ENCODE data around the gene MYBBP1A. TPM values are rescaled to one million over a fixed set of nuclear protein-coding genes. Genes with fewer than 3 reads are reported as not detected.

The MYBBP1A gene
- polyA plus RNA-seq, 1 donor = 46.0 TPM

GRCh38 chr17:4573669-4574068 lies 18.5 kb upstream of the MYBBP1A start:
- WGBS (ENCODE audit: insufficient coverage, low lambda C conversion rate) = no CpG with 5 or more reads among the region's 7 CpGs
- no peaks in the 10 kb centered on the region for H3K36me3 ChIP-seq (ENCODE audit: control insufficient read depth, insufficient read depth, low read length)
- no peak for DNase-seq
- H3K4me1 ChIP-seq (ENCODE audit: control insufficient read depth, insufficient read depth, low read length) = peaks cover 15% of the 10 kb centered on the region
- no peak overlapping the region for H3K4me3 ChIP-seq (ENCODE audit: low read length)
- no peaks in the 10 kb centered on the region for H3K27me3 ChIP-seq (ENCODE audit: control insufficient read depth, insufficient read depth, low read length)
- H3K9me3 ChIP-seq (ENCODE audit: control insufficient read depth, low read depth, low read length) = no peaks in the 10 kb centered on the region
- H3K27ac ChIP-seq (ENCODE audit: low read length) = no peak overlapping the region

- 83% methylated on average over 1 of the region's 4 CpGs for WGBS (ENCODE audit: insufficient coverage, low lambda C conversion rate)
- no peak overlapping the region for H3K4me3 ChIP-seq (ENCODE audit: low read length)
Observed at GRCh38 chr17:4573115-4573514, 17.9 kb upstream of the MYBBP1A start.

GRCh38 chr17:4572131-4572530 lies 16.9 kb upstream of the MYBBP1A start:
- no peaks in the 10 kb centered on the region for H3K27me3 ChIP-seq (ENCODE audit: control insufficient read depth, insufficient read depth, low read length)
- peaks cover 14% of the 10 kb centered on the region for H3K4me1 ChIP-seq (ENCODE audit: control insufficient read depth, insufficient read depth, low read length)
- DNase-seq = no peak
- H3K27ac ChIP-seq (ENCODE audit: low read length) = no peak overlapping the region
- no peaks in the 10 kb centered on the region for H3K36me3 ChIP-seq (ENCODE audit: control insufficient read depth, insufficient read depth, low read length)
- no CpG with 5 or more reads among the region's 9 CpGs for WGBS (ENCODE audit: insufficient coverage, low lambda C conversion rate)
- no peaks in the 10 kb centered on the region for H3K9me3 ChIP-seq (ENCODE audit: control insufficient read depth, low read depth, low read length)
- no peak overlapping the region for H3K4me3 ChIP-seq (ENCODE audit: low read length)

More at GRCh38 chr17:4573115-4573514, 17.9 kb upstream of the MYBBP1A start:
- Histone ChIP-seq H3K36me3 (ENCODE audit: control insufficient read depth, insufficient read depth, low read length) (no peaks in the 10 kb centered on the region), H3K27me3 (ENCODE audit: control insufficient read depth, insufficient read depth, low read length) (no peaks in the 10 kb centered on the region), H3K4me1 (ENCODE audit: control insufficient read depth, insufficient read depth, low read length) (peaks cover 18% of the 10 kb centered on the region), H3K27ac (ENCODE audit: low read length) (no peak overlapping the region), H3K9me3 (ENCODE audit: control insufficient read depth, low read depth, low read length) (no peaks in the 10 kb centered on the region)
- no peak for DNase-seq

- Histone ChIP-seq H3K9me3 (ENCODE audit: control insufficient read depth, low read depth, low read length) (no peaks in the 10 kb centered on the region), H3K27me3 (ENCODE audit: control insufficient read depth, insufficient read depth, low read length) (no peaks in the 10 kb centered on the region), H3K27ac (ENCODE audit: low read length) (no peak overlapping the region), H3K4me1 (ENCODE audit: control insufficient read depth, insufficient read depth, low read length) (peaks cover 7% of the 10 kb centered on the region), H3K4me3 (ENCODE audit: low read length) (no peak overlapping the region), H3K36me3 (ENCODE audit: control insufficient read depth, insufficient read depth, low read length) (no peaks in the 10 kb centered on the region)
- DNase-seq = no peak
- no CpG with 5 or more reads among the region's 1 CpG for WGBS (ENCODE audit: insufficient coverage, low lambda C conversion rate)
Observed at GRCh38 chr17:4569591-4569990, 14.4 kb upstream of the MYBBP1A start.

GRCh38 chr17:4566785-4567184 lies 11.6 kb upstream of the MYBBP1A start:
- H3K27ac ChIP-seq (ENCODE audit: low read length) = no peak overlapping the region
- DNase-seq = peak; percentile 58 to 63
- no peaks in the 10 kb centered on the region for H3K36me3 ChIP-seq (ENCODE audit: control insufficient read depth, insufficient read depth, low read length)
- no peaks in the 10 kb centered on the region for H3K9me3 ChIP-seq (ENCODE audit: control insufficient read depth, low read depth, low read length)
- no CpG with 5 or more reads among the region's 5 CpGs for WGBS (ENCODE audit: insufficient coverage, low lambda C conversion rate)
- H3K27me3 ChIP-seq (ENCODE audit: control insufficient read depth, insufficient read depth, low read length) = no peaks in the 10 kb centered on the region
- H3K4me1 ChIP-seq (ENCODE audit: control insufficient read depth, insufficient read depth, low read length) = peaks cover 18% of the 10 kb centered on the region
- H3K4me3 ChIP-seq (ENCODE audit: low read length) = no peak overlapping the region

GRCh38 chr17:4565209-4566141 lies 10.3 kb upstream of the MYBBP1A start:
- 7% methylated on average over 3 of the region's 16 CpGs for WGBS (ENCODE audit: insufficient coverage, low lambda C conversion rate)
- H3K4me1 ChIP-seq (ENCODE audit: control insufficient read depth, insufficient read depth, low read length) = peaks cover 30% of the 10 kb centered on the region
- H3K4me3 ChIP-seq (ENCODE audit: low read length) = no peak overlapping the region
- peak overlapping the region; percentile 18 for H3K27ac ChIP-seq (ENCODE audit: low read length)
- H3K36me3 ChIP-seq (ENCODE audit: control insufficient read depth, insufficient read depth, low read length) = no peaks in the 10 kb centered on the region
- no peaks in the 10 kb centered on the region for H3K9me3 ChIP-seq (ENCODE audit: control insufficient read depth, low read depth, low read length)
- DNase-seq = peak; percentile 92
- H3K27me3 ChIP-seq (ENCODE audit: control insufficient read depth, insufficient read depth, low read length) = no peaks in the 10 kb centered on the region

- Histone ChIP-seq H3K27me3 (ENCODE audit: control insufficient read depth, insufficient read depth, low read length) (no peaks in the 10 kb centered on the region), H3K9me3 (ENCODE audit: control insufficient read depth, low read depth, low read length) (no peaks in the 10 kb centered on the region), H3K36me3 (ENCODE audit: control insufficient read depth, insufficient read depth, low read length) (no peaks in the 10 kb centered on the region), H3K27ac (ENCODE audit: low read length) (peak overlapping the region; percentile 55), H3K4me3 (ENCODE audit: low read length) (no peak overlapping the region), H3K4me1 (ENCODE audit: control insufficient read depth, insufficient read depth, low read length) (peaks cover 39% of the 10 kb centered on the region)
- WGBS (ENCODE audit: insufficient coverage, low lambda C conversion rate) = 20% methylated on average over 1 of the region's 8 CpGs
- DNase-seq = peak; percentile 59 to 85
Observed at GRCh38 chr17:4562015-4562969, 7.1 kb upstream of the MYBBP1A start.

GRCh38 chr17:4560837-4561256 lies 5.7 kb upstream of the MYBBP1A start:
- H3K27ac ChIP-seq (ENCODE audit: low read length) = peak overlapping the region; percentile 47
- no peaks in the 10 kb centered on the region for H3K9me3 ChIP-seq (ENCODE audit: control insufficient read depth, low read depth, low read length)
- DNase-seq = no peak
- peaks cover 39% of the 10 kb centered on the region for H3K4me1 ChIP-seq (ENCODE audit: control insufficient read depth, insufficient read depth, low read length)
- no peaks in the 10 kb centered on the region for H3K36me3 ChIP-seq (ENCODE audit: control insufficient read depth, insufficient read depth, low read length)
- WGBS (ENCODE audit: insufficient coverage, low lambda C conversion rate) = no CpG with 5 or more reads among the region's 11 CpGs
- no peak overlapping the region for H3K4me3 ChIP-seq (ENCODE audit: low read length)
- H3K27me3 ChIP-seq (ENCODE audit: control insufficient read depth, insufficient read depth, low read length) = no peaks in the 10 kb centered on the region

GRCh38 chr17:4560421-4560820 lies 5.2 kb upstream of the MYBBP1A start, which contains the start of gene GGT6:
Gene GGT6, minus strand, starts transcription at chr17:4560577. Its CDS starts 56 bp downstream, at chr17:4560521.
- H3K27ac ChIP-seq (ENCODE audit: low read length) = peak within 1 kb of the TSS; percentile 47
- WGBS (ENCODE audit: insufficient coverage, low lambda C conversion rate) = no CpG with 5 or more reads among the region's 12 CpGs
- H3K27me3 ChIP-seq (ENCODE audit: control insufficient read depth, insufficient read depth, low read length) = no peaks in the 10 kb centered on the region
- H3K4me1 ChIP-seq (ENCODE audit: control insufficient read depth, insufficient read depth, low read length) = peaks cover 41% of the 10 kb centered on the region
- no peaks in the 10 kb centered on the region for H3K9me3 ChIP-seq (ENCODE audit: control insufficient read depth, low read depth, low read length)
- H3K36me3 ChIP-seq (ENCODE audit: control insufficient read depth, insufficient read depth, low read length) = no peaks in the 10 kb centered on the region
- DNase-seq = peak in 1 of 2 donors; percentile 65
- H3K4me3 ChIP-seq (ENCODE audit: low read length) = no peak within 1 kb of the TSS

GRCh38 chr17:4559966-4560365 lies 4.8 kb upstream of the MYBBP1A start:
- H3K36me3 ChIP-seq (ENCODE audit: control insufficient read depth, insufficient read depth, low read length) = no peaks in the 10 kb centered on the region
- no CpG with 5 or more reads among the region's 5 CpGs for WGBS (ENCODE audit: insufficient coverage, low lambda C conversion rate)
- DNase-seq = peak in 1 of 2 donors; percentile 54
- peak overlapping the region; percentile 47 for H3K27ac ChIP-seq (ENCODE audit: low read length)
- peaks cover 41% of the 10 kb centered on the region for H3K4me1 ChIP-seq (ENCODE audit: control insufficient read depth, insufficient read depth, low read length)
- H3K9me3 ChIP-seq (ENCODE audit: control insufficient read depth, low read depth, low read length) = no peaks in the 10 kb centered on the region
- no peaks in the 10 kb centered on the region for H3K27me3 ChIP-seq (ENCODE audit: control insufficient read depth, insufficient read depth, low read length)
- no peak overlapping the region for H3K4me3 ChIP-seq (ENCODE audit: low read length)
